Common myeloid progenitor, CD34-positive (primary cell): ENCODE results near the gene ANGEL1.

ENCODE experiments used
- CTCF ChIA-PET: fragments of 350-600 bp; sonication (Branson Sonifier 250); formaldehyde crosslinking; loops from one replicate; lab custom pipeline; 2021; ENCODE audit warnings: antibody characterized with exemption; lab: Charles Lee
- POLR2A ChIA-PET: fragments of 350-600 bp; sonication (Branson Sonifier 250); formaldehyde crosslinking; loops from one replicate; lab custom pipeline; 2021; ENCODE audit warnings: antibody characterized with exemption; lab: Charles Lee
- DNase-seq, 3 donors: peaks; one replicate each; pipeline versions ENCODE4 v3.0.0 to v3.0.0-alpha.2; 2013
- H3K27ac ChIP-seq, 2 experiments: 1 replicate in 1 of 2; 2 replicates in 1 of 2; pipeline ENCODE4 v1.7.0; 2013; ENCODE audit warnings: inconsistent platforms in 2 of 2, low read length in 2 of 2, mild to moderate bottlenecking in 2 of 2, low read depth in 1 of 2, moderate library complexity in 1 of 2; ENCODE audit not compliant: severe bottlenecking in 2 of 2, insufficient read depth in 1 of 2, poor library complexity in 1 of 2
- H3K27me3 ChIP-seq, 5 experiments: replicated peaks in 2 of 5; 1 replicate in 3 of 5; 2 replicates in 2 of 5; pipeline versions ENCODE4 v1.6.1 to v1.7.0; 2013; ENCODE audit warnings: low read length in 4 of 5, mild to moderate bottlenecking in 2 of 5, moderate library complexity in 2 of 5, inconsistent platforms in 1 of 5; ENCODE audit not compliant: insufficient read depth in 5 of 5, control insufficient read depth in 4 of 5
- H3K36me3 ChIP-seq, 4 experiments: 1 replicate in 2 of 4; 2 replicates in 2 of 4; pipeline versions ENCODE4 v1.6.1 to v1.7.0; 2013; ENCODE audit warnings: low read length in 3 of 4, control low read depth in 1 of 4, mild to moderate bottlenecking in 1 of 4; ENCODE audit not compliant: control insufficient read depth in 4 of 4, insufficient read depth in 4 of 4
- H3K4me1 ChIP-seq, 4 experiments: 1 replicate in 3 of 4; 2 replicates in 1 of 4; pipeline versions ENCODE4 v1.6.1 to v1.7.1; 2013; ENCODE audit warnings: low read length in 3 of 4, mild to moderate bottlenecking in 3 of 4, control low read depth in 1 of 4, inconsistent platforms in 1 of 4, moderate library complexity in 1 of 4; ENCODE audit not compliant: control insufficient read depth in 4 of 4, insufficient read depth in 4 of 4; ENCODE audit errors: control extremely low read depth in 1 of 4
- H3K4me3 ChIP-seq, 7 experiments: 1 replicate in 4 of 7; 2 replicates in 3 of 7; pipeline versions ENCODE4 v1.5.1 to v1.7.0; 2013; ENCODE audit warnings: mild to moderate bottlenecking in 7 of 7, low read length in 6 of 7, moderate library complexity in 6 of 7, inconsistent platforms in 2 of 7, low read depth in 2 of 7, control low read depth in 1 of 7; ENCODE audit not compliant: insufficient read depth in 4 of 7, control insufficient read depth in 1 of 7; ENCODE audit errors: extremely low read depth in 1 of 7
- H3K9me3 ChIP-seq, 5 experiments: 1 replicate in 4 of 5; 2 replicates in 1 of 5; pipeline versions ENCODE4 v1.6.1 to v1.7.1; 2013; ENCODE audit warnings: low read length in 4 of 5, mild to moderate bottlenecking in 2 of 5, inconsistent platforms in 1 of 5, low read depth in 1 of 5, moderate library complexity in 1 of 5; ENCODE audit not compliant: control insufficient read depth in 4 of 5, insufficient read depth in 2 of 5; ENCODE audit errors: control extremely low read depth in 1 of 5
- WGBS: methylation state at CpG from one replicate; pipeline ENCODE4 v1.1.5; 2013; ENCODE audit not compliant: insufficient coverage; 5-methylcytosine and 5-hydroxymethylcytosine counted together

Gene ANGEL1

DNA sequence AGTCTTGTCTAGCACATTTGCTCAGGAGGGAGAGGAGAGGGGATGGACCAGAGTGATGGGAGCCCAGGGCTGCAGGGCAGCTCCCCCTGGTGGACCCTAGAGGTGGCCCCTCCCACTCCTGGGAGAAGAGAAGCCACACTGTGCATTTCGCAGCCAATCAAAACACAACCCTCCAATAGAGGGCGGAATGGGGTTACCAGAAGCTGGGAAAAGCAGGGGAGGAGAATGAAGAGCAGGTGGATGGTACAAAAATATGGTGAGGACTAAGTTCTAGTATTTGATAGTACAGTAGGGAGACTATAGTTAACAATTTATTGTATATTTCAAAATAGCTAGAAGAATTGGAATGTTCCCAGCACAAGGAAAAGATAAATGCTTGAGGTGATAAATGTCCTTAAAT lies 27.8 kb downstream of the ANGEL1 start:
- ChIA-PET POLR2A (interaction anchor here (0.6 to 3.7 kb wide), 8 partner anchors 9 to 75 kb away, joined by 3 to 17 read pairs (median 5); no protein-coding TSS in a partner anchor), CTCF (interaction anchor here (0.7 to 16.5 kb wide), 17 partner anchors 9 to 316 kb away, joined by 3 to 520 read pairs (median 10); partner anchors contain the start of gene VASH1)
- Histone ChIP-seq H3K4me1 (peaks cover 0 to 33% (median 25%) of the 10 kb centered on the region in 4 experiments), H3K36me3 (peaks cover 6 to 57% (median 37%) of the 10 kb centered on the region in 4 experiments), H3K27me3 (no peaks in the 10 kb centered on the region), H3K9me3 (no peaks in the 10 kb centered on the region), H3K4me3 (no peak overlapping the region), H3K27ac (no peak overlapping the region)
- WGBS = no CpG with 5 or more reads among the region's 2 CpGs
- peak; percentile 80 to 88 (median 84) for DNase-seq

DNA sequence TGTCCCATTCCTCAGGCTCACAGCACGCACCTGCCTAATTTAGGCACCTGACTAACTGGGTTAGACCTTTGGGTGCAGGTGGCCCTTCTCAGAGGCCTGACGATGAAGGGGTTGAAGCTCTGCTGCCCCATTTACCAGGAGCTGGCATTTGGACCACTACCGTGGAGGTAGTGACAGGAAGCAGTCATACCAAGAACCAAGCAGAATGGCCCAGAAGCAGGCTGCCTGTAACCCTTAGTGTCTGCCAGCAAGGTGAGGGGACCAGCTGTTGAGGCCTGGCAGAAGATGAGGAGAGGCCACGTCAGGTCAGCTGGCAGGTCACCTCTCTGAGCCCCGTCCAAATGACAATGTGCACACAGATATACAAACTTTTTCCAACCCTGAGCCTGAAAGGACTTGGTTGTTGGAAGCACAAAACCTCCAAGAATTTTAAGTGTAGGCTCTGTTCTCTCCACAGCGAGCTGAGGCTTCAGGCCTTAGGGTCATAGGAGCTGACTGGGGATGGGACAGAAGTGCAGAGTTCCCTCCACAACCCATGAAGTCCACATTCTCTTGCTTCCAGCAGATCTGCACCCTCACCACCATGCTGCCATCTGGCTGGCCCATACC lies 28.3 kb downstream of the ANGEL1 start:
- CTCF ChIA-PET = interaction anchor here (0.7 to 16.5 kb wide), 15 partner anchors 9 to 317 kb away, joined by 3 to 520 read pairs (median 13); partner anchors contain the start of gene VASH1
- no peak for DNase-seq
- H3K27me3 ChIP-seq = no peaks in the 10 kb centered on the region
- H3K27ac ChIP-seq = no peak overlapping the region
- peaks cover 0 to 33% (median 25%) of the 10 kb centered on the region in 4 experiments for H3K4me1 ChIP-seq
- H3K36me3 ChIP-seq = peaks cover 6 to 58% (median 38%) of the 10 kb centered on the region in 4 experiments
- POLR2A ChIA-PET = interaction anchor here (0.6 to 3.7 kb wide), 7 partner anchors 9 to 74 kb away, joined by 3 to 17 read pairs (median 5); no protein-coding TSS in a partner anchor
- WGBS = 96% methylated on average over 4 of the region's 6 CpGs
- H3K4me3 ChIP-seq = no peak overlapping the region
- no peaks in the 10 kb centered on the region for H3K9me3 ChIP-seq

- WGBS = 56% methylated on average over 8 of the region's 9 CpGs
- peak overlapping the region in 1 of 2 experiments; percentile 51 for H3K27ac ChIP-seq
- peak overlapping the region in 2 of 7 experiments; percentile 30 to 39 for H3K4me3 ChIP-seq
- H3K27me3 ChIP-seq = no peaks in the 10 kb centered on the region
- H3K9me3 ChIP-seq = no peaks in the 10 kb centered on the region
- CTCF ChIA-PET = interaction anchor here (1.0 to 16.5 kb wide), 10 partner anchors 7 to 314 kb away, joined by 3 to 520 read pairs (median 16); partner anchors contain the start of gene VASH1
- peaks cover 7 to 45% (median 26%) of the 10 kb centered on the region in 4 experiments for H3K36me3 ChIP-seq
- peaks cover 0 to 33% (median 26%) of the 10 kb centered on the region in 4 experiments for H3K4me1 ChIP-seq
- peak in 2 of 3 donors; percentile 52 to 67 for DNase-seq
- POLR2A ChIA-PET = interaction anchor here (2.6 to 3.7 kb wide), 2 partner anchors 10 to 14 kb away, joined by 9 to 17 read pairs; no protein-coding TSS in a partner anchor
These were observed 29.7 kb downstream of the ANGEL1 start for GRCh38 chr14:76782885-76783566.

GRCh38 chr14:76782115-76782884 lies 30.4 kb downstream of the ANGEL1 start:
- no peak for DNase-seq
- Histone ChIP-seq H3K36me3 (peaks cover 7 to 38% (median 19%) of the 10 kb centered on the region in 4 experiments), H3K27me3 (no peaks in the 10 kb centered on the region), H3K9me3 (no peaks in the 10 kb centered on the region), H3K4me1 (peaks cover 0 to 35% (median 29%) of the 10 kb centered on the region in 4 experiments), H3K4me3 (peak overlapping the region in 3 of 7 experiments; percentile 15 to 39 (median 30)), H3K27ac (peak overlapping the region in 1 of 2 experiments; percentile 57)
- 93% methylated on average over 10 of the region's 10 CpGs for WGBS
- ChIA-PET POLR2A (interaction anchor here (1.3 to 3.7 kb wide), 3 partner anchors 9 to 72 kb away, joined by 3 to 17 read pairs (median 3); no protein-coding TSS in a partner anchor), CTCF (interaction anchor here (1.0 to 16.5 kb wide), 8 partner anchors 9 to 315 kb away, joined by 3 to 520 read pairs (median 19); partner anchors contain the start of gene VASH1)

DNA sequence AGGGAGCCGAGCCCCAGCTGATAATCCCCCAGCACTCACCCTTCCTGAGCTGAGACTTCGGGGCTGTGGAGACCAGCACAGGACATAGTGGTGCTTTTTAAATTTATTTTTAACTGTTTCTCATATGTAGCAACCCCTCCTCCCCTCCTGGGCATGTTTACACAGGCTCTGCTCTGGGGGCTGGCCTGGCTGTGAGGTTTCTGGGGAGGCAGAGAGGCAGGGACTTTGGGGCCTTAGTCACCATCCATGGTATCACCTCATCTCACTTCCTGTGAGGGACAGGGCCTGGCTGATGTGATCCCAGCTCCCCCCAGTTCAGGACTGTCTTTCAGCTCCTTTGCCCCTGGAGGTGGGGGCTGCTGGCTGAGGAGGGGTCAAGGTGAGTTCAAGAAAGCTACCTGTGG lies 31.0 kb downstream of the ANGEL1 start:
- peak overlapping the region in 1 of 2 experiments; percentile 57 for H3K27ac ChIP-seq
- no peak overlapping the region for H3K4me3 ChIP-seq
- H3K36me3 ChIP-seq = peaks cover 7 to 32% (median 15%) of the 10 kb centered on the region in 4 experiments
- peaks cover 0 to 40% (median 33%) of the 10 kb centered on the region in 4 experiments for H3K4me1 ChIP-seq
- H3K9me3 ChIP-seq = no peaks in the 10 kb centered on the region
- DNase-seq = no peak
- no CpG with 5 or more reads among the region's 2 CpGs for WGBS
- CTCF ChIA-PET = interaction anchor here (1.6 to 16.5 kb wide), 4 partner anchors 13 to 67 kb away, joined by 4 to 520 read pairs (median 117); partner anchors contain the start of gene VASH1
- no peaks in the 10 kb centered on the region for H3K27me3 ChIP-seq
- POLR2A ChIA-PET = interaction anchor here (1.3 to 1.7 kb wide), 2 partner anchors 13 to 71 kb away, joined by 3 read pairs; no protein-coding TSS in a partner anchor
